HuH-7.5 (cell line): ENCODE measurements around the gene RBM42.

Experiments
- DNase-seq: peaks from one replicate; pipeline ENCODE4 v3.0.0; 2011; ENCODE audit warnings: low spot score

RBM42 gene

DNA sequence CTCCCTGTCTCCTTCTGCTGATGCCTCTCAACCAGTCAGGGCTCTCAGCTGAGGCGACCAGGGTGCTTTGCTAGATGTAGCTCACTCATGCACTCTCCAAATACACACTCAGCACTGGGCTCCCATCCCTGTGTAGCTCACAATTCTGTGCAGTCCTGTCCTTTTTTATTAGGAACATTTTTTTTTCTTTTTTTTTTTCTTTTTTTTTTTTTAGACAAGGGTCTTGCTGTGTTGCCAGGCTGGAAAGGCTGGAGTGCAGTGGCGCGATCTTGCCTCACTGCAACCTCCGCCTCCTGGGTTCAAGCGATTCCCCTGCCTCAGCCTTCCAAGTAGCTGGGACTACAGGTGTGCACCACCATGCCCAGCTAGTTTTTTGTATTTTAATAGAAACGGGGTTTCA is 26.0 kb downstream of the RBM42 start:
- DNase-seq, result peak; percentile 1

DNA sequence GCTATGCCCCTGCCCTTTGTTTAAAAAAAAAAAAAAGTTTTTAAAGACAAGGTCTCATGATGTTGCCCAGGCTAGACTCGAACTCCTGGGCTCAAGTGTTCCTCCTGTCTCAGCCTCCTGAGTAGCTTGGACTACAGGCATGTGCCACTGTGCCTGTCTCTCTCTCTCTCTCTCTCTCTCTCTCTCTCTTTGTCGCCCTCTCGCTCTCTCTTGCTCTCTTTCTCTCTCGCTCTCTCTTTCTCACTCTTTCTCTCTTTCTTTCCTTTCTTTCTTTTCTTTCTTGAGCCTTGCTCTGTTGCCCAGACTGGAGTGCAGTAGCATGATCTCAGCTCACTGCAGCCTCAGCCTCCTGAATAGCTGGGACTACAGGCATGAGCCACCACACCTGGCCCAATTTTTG is 26.8 kb downstream of the RBM42 start:
- DNase-seq, result no peak

- no peak for DNase-seq
These were observed 27.9 kb downstream of the RBM42 start for GRCh38 chr19:35656700-35657099.

DNA sequence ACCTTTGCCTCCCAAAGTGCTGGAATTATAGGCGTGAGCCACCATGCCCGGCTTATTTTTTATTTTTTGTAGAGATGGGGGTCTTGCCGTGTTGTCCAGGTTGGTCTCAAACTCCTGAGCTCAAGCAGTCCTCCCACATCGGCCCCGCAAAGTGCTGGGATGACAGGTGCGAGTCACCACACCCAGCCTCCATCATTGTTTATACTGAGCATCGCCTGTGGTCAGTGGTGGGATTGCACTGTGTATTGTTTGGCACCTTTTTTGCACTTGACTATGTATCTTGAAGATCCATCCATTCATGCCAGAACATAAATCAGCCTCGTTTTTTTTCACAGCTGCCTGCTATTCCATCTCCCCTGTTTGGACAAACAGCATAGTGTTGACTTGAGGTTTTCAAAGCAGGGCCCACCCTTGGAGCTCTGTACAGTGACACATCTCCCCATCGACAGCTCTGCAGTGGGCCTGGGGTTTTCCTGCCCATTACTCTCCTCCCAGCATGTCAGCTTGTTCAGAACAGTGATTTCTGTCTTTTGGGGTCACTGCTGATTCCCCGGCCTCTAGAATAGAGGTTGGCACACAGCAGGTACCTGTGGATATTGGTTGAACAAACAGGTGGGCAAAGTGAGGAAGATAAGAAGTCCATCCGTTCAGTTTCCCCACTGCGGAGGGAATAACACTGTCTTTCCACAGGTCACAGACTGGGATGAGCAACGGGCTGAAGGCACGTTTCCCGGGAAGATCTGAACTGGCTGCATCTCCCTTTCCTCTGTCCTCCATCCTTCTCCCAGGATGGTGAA is 29.3 kb downstream of the RBM42 start:
- DNase-seq, result no peak

DNA sequence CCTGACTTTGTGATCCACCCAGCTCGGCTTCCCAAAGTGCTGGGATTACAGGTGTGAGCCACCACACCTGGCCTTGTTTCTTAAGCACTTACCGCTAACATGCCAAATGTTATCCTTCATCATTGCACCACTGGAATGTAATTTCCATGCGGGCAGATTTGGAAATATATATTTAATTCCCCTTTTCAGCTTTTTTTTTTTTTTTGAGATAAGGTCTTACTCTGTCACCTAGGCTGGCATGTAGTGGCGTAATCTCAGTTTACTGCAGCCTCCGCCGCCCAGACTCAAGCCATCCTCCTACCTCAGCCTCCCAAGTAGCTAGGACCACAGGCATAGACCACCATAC is 33.1 kb downstream of the RBM42 start:
- no peak for DNase-seq

- DNase-seq, result no peak
These were observed 35.1 kb downstream of the RBM42 start for GRCh38 chr19:35663981-35664380.

GRCh38 chr19:35665157-35665556 is 36.3 kb downstream of the RBM42 start:
- no peak for DNase-seq

DNA sequence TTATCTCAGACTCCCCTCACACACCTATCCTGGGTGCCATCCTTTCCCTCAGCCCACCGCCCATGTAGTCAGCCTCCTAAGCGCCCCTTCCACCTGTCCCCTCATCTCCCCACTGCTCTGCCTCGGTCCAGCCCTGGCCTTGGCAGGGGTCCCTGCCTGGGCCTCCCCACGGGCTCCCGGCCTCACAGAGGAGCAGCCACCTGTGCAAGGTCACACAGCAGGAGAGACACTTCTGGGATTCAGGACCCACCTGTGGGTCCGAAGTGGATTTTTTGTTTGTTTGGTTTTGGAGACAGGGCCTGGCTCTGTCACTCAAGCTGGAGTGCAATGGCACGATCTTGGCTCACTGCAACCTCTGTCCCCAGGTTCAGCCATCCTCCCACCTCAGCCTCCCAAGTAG is 36.8 kb downstream of the RBM42 start:
- no peak for DNase-seq

- no peak for DNase-seq
These were observed 37.5 kb downstream of the RBM42 start, which contains the start of gene UPK1A for GRCh38 chr19:35666251-35666913. UPK1A (plus strand) TSS chr19:35666517; CDS start chr19:35666813, 296 bp downstream.

- no peak for DNase-seq
These were observed 40.7 kb downstream of the RBM42 start for GRCh38 chr19:35669566-35669965.

DNA sequence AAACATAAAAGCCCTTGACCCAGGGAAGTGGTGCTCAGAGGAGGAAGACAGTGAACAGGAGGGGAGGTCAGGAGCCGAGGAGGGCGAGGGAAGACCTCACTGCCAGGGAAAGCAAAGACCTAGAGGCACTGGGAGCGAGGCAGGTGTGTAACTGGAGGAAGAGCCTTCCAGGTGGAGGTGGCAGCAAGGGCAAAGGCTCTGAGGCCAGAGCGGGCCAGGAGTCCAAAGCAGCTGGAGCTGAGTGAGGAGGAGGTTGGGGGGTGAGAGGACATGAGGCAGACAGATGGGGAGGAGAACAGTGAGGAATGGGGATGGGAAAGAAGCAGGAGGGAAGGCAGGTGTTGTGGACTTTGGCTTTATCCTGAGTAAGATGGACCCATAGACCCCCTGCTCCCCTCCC is 41.1 kb downstream of the RBM42 start:
- no peak for DNase-seq

DNA sequence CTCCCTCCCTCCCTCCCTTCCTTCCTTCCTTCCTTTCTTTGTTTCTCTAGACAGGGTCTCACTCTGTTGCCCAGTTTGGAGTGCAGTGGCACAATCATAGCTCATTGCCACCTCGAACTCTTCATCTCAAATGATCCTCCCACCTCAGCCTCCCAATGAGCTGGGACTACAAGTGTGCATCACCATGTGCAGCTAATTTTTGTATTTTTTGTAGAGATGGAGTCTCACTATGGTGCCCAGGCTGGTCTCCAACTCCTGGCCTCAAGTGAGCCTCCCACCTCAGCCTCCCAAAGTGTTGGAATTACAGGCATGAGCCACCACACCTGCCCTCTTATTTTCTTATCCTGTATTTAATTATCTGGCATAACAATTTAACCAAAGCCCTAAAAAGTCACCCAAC is 41.9 kb downstream of the RBM42 start:
- DNase-seq, result no peak

- peak; percentile 88 for DNase-seq
These were observed 43.0 kb downstream of the RBM42 start for GRCh38 chr19:35671818-35672217.

DNA sequence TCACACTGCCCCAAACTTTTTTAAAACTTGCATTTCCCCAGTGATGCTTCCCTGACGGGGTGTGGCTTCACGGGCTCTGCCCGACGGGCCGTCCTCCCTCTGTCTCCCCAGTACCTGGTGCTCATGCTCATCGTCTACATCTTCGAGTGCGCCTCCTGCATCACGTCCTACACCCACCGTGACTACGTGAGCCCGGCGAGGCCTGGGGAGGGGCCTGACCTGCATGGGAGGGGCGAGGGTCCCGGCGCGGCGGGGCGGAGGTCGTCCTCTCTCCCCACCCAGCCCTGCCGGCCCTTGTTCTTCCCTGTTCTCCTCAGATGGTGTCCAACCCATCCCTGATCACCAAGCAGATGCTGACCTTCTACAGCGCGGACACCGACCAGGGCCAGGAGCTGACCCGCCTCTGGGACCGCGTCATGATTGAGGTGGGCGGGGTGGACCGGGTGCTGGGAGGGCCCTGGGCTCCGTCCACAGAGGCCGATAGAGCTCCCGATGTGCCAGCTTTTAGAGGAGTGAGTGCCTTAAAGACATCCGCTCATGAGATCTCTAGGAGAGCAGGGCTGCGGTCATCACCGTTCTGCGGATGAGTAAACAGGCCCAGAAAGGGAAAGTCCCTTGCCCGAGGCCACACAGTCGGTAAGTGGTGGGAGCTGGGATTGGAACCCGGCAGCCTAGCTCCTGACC is 44.4 kb downstream of the RBM42 start:
- peak; percentile 89 for DNase-seq

DNA sequence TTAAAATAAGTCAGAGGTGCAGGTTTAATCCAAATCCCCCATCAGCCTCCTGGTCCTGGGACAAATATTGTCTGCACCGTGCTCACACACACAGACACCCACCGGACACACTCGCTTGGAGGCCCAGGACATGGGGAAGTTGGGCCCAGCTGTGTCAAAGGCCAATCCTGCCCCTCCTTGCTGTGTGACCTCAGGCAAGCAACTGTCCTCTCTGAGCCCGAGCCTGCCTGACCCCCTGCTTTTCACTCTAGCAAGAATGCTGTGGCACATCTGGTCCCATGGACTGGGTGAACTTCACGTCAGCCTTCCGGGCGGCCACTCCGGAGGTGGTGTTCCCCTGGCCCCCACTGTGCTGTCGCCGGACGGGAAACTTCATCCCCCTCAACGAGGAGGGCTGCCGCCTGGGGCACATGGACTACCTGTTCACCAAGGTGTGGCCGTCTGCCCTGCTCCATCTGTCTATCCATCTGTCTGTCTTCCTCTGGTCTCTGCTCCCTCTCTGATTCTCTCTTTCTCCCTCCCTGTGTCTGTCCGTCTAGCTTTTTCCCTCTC is 46.8 kb downstream of the RBM42 start:
- DNase-seq, result no peak
